AG09309 (cell line): Measurements from ENCODE around the gene CEP76.
A peak's percentile ranks its signal among the peaks of the same experiment; 100 is the strongest.

Experiments used
- DNase-seq: peaks from one replicate; pipeline ENCODE4 v3.0.0-alpha.2; 2010; ENCODE audit warnings: low read depth
- H3K4me3 ChIP-seq: 2 replicates; pipeline ENCODE4 v1.5.1; 2011; ENCODE audit warnings: mild to moderate bottlenecking, low read depth, low read length, moderate library complexity; ENCODE audit not compliant: control insufficient read depth
- TF ChIP-seq, protein P1 (sequence below): IDR thresholded peaks from 2 replicates; pipeline ENCODE4 v1.5.1; 2011; ENCODE audit warnings: mild to moderate bottlenecking, low read depth, low read length, inconsistent platforms; ENCODE audit not compliant: insufficient read depth, control insufficient read depth; ENCODE audit errors: missing control alignments

The CEP76 gene

DNA sequence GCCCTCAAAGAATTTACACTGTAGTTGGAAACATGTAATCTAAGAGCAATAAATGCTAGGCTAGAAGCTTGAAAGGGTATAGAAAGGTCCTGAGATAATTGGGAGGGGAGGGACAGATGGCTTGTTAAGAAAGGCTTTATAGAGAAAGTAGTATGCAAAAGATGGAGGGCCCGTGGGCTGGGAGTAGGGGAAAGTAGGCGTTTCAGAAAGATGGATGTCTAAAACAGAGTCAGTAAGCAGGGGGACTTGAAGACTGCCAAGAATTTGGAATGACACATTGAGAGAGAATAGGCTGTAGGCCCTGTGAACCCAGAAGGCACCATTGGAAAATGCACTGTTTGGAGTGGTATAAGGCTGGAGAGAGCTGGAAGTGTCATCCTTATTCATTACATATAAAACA is 1.1 kb upstream of the CEP76 start:
- TF ChIP-seq, protein P1, sequence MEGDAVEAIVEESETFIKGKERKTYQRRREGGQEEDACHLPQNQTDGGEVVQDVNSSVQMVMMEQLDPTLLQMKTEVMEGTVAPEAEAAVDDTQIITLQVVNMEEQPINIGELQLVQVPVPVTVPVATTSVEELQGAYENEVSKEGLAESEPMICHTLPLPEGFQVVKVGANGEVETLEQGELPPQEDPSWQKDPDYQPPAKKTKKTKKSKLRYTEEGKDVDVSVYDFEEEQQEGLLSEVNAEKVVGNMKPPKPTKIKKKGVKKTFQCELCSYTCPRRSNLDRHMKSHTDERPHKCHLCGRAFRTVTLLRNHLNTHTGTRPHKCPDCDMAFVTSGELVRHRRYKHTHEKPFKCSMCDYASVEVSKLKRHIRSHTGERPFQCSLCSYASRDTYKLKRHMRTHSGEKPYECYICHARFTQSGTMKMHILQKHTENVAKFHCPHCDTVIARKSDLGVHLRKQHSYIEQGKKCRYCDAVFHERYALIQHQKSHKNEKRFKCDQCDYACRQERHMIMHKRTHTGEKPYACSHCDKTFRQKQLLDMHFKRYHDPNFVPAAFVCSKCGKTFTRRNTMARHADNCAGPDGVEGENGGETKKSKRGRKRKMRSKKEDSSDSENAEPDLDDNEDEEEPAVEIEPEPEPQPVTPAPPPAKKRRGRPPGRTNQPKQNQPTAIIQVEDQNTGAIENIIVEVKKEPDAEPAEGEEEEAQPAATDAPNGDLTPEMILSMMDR = no peak
- DNase-seq = no peak
- H3K4me3 ChIP-seq = peak overlapping the region; percentile 92

GRCh38 chr18:12703096-12703567 is 609 bp upstream of the CEP76 start:
- no peak for DNase-seq
- peak overlapping the region; percentile 92 for H3K4me3 ChIP-seq
- TF ChIP-seq, protein P1 = no peak

DNA sequence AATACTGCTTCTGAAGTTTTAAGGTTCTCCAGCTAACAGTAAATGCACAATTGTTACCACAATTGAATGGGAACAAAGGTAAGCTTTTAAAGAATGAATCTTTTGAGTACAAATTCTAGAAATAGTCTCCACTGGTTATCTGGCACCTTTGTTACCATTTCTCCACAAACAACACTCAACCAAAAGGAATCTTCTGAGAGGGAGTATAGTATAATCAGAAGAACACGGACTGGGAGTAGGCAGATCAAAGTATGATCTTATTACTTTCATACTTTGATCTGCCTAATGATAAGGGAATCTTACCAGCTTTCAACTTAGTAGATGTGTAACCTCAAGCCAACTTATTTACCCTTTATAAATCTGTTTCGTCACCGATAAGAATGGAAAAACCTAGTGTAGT is 1.4 kb downstream of the CEP76 start:
- TF ChIP-seq, protein P1 = no peak
- H3K4me3 ChIP-seq = no peak overlapping the region
- DNase-seq = no peak

DNA sequence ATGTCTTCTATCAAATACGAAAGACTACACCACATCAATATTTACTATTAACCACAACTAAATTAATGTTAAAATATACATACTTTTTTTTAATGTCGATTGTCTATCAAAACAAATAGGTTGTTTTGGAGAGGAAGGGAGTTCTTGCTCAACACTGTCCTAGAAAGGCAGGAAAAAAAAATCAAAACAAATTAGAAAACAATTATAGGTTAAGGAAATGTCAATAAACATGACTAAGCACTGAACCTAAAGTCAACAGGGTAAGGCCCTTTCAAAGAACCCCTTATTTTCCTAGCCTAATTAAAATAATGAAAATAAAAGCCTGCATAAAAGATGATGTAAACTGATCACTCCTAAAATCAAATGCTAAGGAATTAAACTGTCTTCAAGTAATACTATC is 2.8 kb downstream of the CEP76 start:
- no peak overlapping the region for H3K4me3 ChIP-seq
- no peak for DNase-seq
- TF ChIP-seq, protein P1 = no peak

DNA sequence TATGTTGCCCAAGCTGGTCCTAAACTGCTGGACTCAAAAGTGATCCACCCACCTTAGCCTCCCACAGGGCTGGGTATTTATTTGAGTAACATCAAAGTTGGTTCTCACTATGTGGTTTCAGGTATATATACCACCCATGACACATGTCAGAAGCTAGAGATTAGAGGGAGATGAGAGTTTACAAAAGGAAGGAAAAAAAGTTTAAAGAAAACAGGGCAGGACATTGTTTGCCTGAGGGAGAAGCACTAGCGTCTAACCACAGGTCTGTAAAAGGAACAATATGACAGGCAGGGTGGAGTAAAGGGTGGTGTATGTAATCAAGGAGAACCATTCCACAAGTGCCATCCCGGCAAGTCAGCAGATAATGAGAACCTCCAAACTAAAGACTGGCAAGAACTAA is 8.5 kb downstream of the CEP76 start:
- TF ChIP-seq, protein P1 = no peak
- no peak overlapping the region for H3K4me3 ChIP-seq
- no peak for DNase-seq

- TF ChIP-seq, protein P1 = no peak
- no peak for DNase-seq
- H3K4me3 ChIP-seq = no peak overlapping the region
Observed at GRCh38 chr18:12692206-12692605, 10.3 kb downstream of the CEP76 start.
